ENCODE data around the gene TRAF3IP3.

Gene TRAF3IP3

GRCh38 chr1:209802117-209802779, 46.4 kb downstream of the TRAF3IP3 start:
- no peak for DNase-seq

GRCh38 chr1:209802780-209803152, 46.9 kb downstream of the TRAF3IP3 start:
- no peak for DNase-seq

- no peak for DNase-seq
Measured at GRCh38 chr1:209803568-209803967, 47.7 kb downstream of the TRAF3IP3 start.

DNA sequence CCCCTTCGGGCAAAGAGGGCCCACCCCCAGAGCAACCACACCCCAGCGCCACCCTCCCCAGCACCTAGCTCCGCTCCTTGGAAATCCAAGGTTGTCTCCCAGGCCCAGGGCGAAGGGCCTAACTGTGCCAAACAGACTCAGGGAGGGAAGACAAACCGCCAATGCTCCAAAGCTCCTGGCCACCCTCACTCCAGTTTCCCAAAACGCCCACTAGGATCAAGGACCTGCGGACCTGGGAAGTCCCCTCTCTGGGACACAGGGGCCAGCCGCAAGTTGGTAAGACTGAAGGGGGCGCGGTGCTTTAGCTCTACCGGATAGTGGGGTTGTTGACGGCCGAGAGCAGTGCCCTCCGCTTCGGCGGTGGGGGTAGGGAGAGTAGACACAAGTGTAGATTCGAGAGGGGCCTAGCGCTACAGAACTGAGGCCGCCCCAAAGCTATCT, 49.5 kb downstream of the TRAF3IP3 start:
- no peak for DNase-seq

DNA sequence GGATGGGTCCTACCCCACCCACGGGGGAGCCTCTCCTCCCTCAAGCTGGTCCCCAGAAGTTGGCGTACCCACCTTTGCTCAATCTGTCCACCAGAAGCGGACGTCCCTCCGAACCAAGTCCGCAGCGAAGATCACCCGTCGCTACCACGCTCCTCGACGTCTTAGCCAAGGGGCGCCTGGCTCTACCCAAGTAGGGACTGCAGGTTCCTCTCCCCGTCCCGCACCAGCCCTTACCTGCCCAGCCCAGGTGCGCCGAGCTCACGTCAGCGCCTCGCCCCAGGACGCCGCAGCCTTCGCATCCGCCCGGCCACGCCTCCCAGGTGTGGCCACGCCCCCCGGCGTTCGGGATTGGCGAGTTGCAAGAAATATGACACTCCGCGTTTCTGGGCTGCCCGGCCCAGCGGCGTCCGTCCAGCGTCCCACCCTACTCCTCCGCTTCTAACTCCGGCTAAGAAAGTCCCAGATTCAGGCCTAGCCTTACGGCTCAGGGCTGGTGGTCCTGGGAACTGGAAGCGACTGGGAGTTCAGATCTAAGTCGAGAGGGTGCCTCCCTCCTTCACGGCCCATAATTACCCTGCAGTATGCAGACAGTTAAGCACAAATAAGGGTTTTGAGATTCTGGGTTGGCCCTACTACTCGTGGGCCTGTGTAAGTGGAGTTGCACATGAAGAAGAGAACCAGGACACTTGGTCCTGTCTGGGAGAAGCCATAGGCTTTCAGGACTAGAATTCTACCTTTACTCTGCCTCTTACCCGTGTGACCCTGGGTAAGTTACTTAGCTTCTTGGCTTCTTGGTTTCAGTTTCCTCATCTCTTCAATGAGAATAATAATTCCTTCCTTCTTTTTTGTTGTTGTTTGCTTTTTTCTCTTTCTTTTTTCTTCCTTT, 50.3 kb downstream of the TRAF3IP3 start, which contains the start of gene IRF6:
Gene IRF6, minus strand, starts transcription at position 268 of the 886 bp plus-strand sequence. CDS start 4,729 bp downstream, outside the sequence.
- DNase-seq: no peak

DNA sequence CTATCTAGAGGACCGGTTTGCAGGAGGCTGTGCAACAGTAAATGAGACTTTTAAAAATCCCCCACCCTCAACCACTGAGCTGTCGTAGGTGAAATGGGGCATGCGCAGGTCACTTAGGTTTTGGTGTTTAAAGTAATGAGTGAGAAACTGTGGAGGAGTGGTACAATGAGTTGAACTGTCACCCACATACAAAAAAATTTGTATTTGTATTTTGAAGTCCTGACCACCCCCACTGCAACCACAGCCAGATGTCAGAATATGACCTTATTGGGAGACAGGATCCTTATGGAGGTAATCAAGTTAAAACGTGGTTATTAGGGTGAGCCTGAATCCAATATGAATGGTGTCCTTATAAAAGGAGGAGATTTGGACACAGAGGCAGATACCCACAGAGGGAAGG, 51.7 kb downstream of the TRAF3IP3 start:
- no peak for DNase-seq

DNA sequence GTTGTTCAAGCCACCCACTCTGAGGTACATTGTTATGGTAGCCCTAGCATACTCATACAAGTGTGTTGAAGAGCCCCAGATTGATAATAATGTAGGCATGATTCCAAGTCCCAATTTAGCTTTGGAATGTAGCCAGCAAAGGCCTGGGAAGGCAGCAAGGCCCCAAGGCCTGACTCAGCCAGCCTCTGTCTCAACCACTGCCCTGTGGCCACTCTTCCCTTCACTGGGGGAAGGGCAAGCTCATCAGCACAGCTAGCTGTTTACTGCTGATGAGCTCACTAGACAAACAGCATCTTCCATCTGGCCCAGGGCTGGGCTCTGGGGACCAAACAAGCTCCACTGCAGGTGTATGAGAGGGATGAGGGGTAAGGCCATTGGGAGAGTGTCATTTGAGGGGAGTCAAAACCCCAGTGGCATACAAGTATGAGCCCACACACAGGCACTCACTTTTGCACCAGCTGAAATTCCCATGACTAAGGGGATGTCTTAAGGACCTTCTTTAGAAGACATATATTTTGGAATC, 52.3 kb downstream of the TRAF3IP3 start:
- DNase-seq: no peak

DNA sequence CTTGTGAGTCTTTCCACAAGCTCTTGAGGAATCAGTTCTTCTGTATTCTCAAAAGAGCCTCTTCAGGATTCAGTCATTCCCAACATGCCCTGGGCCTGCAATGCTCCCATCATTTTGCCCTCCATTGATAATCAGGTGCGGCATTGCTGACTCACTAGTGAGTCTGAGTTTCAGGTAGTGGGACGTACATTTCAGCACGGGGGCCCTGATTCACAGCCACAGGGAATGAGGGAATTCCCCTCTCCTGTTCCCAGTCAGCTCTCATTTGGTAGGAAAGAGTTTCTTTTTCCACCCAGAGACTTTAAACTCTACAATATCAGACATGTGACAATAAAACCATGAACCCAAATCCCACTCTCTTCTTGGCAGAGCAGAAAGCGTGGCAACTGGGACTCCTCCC, 53.8 kb downstream of the TRAF3IP3 start:
- no peak for DNase-seq

GRCh38 chr1:209810783-209811182, 54.9 kb downstream of the TRAF3IP3 start:
- no peak for DNase-seq

GRCh38 chr1:209813902-209814301, 58.0 kb downstream of the TRAF3IP3 start:
- no peak for DNase-seq

GRCh38 chr1:209815490-209815889, 59.6 kb downstream of the TRAF3IP3 start:
- DNase-seq: no peak

DNA sequence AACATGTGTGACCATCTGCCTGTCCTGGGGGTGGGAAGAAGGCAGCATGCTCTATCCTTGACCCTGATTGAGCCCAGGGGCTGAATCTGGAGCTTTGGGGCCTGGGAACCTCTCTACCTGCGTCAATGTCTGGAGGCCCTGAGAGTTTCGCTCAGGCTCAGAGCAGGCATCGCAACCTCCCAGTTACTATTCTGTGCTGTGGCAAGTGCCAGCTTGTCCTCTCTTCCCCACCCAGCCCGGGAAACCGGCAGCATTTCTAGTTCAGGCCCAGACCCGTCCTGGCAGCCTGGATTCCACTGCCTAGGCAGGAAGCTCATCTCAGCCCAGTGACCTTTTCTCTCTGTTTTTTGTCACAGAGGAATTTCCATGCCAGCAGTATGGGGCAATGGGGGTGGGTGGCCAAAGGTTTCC, 60.1 kb downstream of the TRAF3IP3 start:
- no peak for DNase-seq

DNA sequence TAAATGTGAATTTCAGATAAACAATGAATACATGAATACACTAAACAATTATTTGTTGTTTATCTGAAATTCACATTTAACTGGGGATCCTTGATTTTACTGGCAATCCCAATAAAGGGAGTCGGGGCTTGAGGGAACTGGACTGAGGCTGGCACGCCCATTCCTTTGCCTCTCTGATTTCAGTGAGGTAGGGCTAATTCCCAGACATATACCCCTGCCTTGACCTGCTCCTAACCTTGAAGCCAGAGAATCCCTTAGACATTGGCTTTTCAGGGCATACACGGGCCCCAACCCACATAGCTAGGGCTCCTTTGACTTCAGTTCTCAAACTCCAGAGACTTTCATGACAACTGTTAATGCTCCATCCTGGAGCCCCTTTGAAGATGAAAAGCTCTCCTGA, 61.1 kb downstream of the TRAF3IP3 start:
- DNase-seq: no peak

- no peak for DNase-seq
Measured at GRCh38 chr1:209817691-209818090, 61.8 kb downstream of the TRAF3IP3 start.

- no peak for DNase-seq
Measured at GRCh38 chr1:209819058-209819457, 63.2 kb downstream of the TRAF3IP3 start.

DNA sequence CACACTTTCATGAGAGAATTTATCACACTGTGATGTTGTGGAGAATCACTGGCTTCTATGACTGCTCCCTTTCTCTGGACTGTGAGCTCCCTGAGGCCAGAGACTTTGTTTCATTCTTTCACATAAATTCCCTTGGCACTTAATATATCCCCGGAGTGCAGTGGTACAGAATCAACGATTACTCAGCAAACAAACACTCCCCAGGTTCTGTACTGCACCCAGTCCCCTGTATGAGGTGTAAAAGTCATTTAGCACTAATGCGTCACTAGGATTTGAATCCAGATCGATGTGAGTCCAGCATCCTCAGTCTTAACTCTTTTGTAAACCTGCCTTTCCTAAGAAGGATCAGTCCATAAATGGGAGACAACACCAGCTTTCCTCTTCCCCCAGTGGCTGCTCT, 65.1 kb downstream of the TRAF3IP3 start:
- no peak for DNase-seq

DNA sequence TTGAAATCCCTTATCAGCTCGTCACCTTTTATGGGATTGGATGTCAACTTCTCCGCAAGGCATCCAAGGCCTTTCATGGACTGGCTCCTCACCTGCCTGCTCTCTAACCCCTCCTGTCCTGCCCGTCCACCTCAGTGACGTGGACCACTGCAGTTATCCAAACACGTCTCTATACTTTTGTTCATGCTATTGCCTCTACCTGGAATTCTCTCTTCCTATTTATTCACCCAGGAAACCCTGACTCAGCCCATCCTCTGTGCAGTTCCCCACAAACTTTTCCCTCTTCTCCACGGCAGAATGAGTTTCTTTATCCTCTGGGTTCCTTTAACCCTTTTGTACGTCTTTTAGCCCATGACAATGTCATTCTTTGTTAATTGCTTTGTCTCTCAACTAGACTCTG, 66.9 kb downstream of the TRAF3IP3 start:
- no peak for DNase-seq

DNA sequence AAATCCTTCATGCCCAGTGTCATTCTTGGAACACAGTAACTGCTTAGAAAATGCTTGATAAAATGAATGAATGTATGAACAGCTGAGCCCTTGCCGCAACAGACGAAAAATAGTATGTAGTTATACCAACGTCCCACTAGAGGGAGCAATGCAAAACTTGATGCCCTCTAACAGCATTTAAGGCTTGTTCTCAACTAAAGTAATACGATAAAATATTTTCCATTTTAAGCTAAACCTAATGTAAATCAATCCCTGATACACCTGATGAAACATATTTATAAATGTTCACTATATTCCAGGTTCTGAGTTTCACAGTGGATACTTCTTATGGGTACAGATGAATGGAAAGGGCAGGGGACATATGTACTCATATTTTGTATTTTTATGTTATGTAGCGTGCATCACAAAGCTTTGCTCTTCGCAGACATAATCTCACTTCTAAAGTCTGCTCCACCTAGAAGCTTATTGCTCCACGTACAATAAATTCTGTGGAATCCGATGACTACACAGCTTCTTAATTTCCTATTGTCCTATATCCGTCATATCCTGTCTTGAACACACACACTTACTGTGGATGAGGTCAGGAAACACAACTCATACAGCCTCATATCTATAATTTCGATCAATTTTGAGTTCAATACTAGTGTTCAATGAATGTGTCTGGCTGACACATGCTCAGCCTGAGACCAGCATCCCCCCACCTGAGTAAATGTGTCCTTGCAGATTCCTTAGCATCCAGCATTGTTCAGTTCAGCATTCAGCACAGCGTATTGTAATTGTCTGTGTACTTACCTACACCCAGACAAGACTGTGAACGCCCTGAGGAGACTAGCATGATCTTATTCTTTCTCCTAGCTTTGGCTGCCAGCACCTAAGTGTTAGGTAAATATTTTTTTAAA, 67.5 kb downstream of the TRAF3IP3 start:
- DNase-seq: no peak

- no peak for DNase-seq
Measured at GRCh38 chr1:209825591-209826434, 70.0 kb downstream of the TRAF3IP3 start.

DNA sequence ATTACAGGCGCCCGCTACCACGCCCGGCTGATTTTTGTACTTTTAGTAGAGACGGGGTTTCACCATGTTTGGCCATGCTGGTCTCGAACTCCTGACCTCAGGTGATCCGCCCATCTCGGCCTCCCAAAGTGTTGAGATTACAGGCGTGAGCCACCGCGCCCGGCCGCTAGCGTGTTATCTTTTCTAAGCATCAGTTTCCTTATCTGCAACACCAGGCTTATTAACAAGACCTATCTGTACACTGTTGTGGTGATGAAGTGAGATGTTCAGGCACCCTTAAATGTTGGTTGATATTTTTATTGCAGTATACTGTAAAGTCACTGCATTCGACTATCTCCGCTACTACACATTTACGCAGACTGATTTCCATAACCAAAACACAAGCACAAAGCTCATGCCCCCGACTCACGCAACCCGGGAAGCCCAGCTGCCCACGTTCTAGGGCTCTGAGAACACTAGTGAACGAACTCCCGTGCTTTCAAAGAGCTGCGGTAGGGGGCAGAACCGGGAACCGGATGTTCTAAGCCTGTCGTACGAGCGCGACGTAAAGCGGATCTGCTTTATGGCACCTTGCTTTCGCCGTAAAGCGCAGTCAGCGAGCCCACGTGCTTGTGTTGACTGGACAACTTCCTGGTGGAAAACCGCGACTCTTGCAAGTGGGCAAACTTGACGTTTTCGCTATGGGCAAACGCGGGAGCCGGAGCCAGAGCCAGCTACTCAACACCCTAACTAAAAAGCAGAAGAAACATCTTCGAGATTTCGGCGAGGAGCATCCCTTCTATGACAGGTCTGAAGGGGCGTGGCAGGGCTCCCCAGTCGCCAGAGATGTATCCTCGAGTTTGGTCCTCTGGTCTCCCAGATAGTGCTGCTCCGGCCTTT, 71.8 kb downstream of the TRAF3IP3 start, which contains the start of gene UTP25:
Gene UTP25, plus strand, starts transcription at position 589 of the 879 bp plus-strand sequence. Its CDS starts 92 bp downstream, at position 681.
- peak in 1 of 2 experiments; percentile 58 for DNase-seq

DNA sequence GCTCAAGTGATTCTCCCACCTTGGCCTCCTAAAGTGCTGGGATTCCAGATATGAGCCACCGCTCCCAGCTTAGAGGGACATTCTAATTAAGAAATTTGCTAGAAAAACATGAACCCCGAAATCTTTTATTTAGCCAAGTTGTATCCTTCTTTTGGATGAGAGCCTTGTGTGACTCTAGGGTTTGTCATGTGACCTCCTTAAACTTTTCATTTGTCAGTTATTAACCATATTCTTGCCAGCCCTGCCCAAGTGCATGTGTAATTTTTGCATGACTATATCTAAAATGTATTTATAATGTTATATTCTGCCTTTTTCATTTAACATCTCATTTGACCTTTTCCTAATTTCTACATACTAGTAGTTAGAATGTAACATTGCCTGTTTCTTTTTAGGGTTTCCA, 73.9 kb downstream of the TRAF3IP3 start:
- DNase-seq: no peak

Data from cerebellar nuclear complex (tissue), 1 donor.